Fibroblast of skin of right biceps (primary cell): ENCODE measurements around the gene SPTBN2.

ENCODE experiments used
- DNase-seq: peaks from one replicate; pipeline ENCODE4 v3.0.0-alpha.2; 2013

The SPTBN2 gene

DNA sequence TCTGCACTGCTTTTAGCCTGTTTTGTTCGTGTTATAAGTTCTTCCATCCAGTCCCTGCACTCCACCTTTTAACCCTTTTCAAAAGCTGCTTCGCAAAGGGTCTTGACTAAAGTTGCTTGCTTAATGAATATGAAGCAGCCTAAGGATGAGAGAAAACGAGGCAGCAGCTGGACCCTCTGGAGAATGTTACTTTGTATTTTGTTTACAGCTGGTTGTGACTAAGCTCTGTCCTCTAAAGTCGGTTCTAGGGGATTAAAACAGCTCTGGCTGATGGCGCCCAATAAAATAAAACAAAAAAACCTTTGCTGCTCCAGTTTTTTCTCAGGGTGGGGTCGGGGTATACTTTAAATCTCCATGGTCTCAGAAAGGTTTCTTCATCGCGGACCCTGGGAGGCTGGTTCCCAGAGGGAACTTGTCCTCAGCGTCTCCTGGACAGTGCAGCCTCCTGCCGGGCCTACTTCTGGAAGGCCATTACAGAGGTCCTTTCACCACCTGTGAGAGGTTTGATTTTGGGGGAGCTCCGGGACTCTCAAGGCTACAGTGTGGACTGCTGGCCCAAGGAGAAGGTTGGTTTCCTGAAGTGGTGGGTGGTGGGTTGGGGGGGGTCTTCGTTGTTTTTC lies 91.3 kb downstream of the SPTBN2 start:
- DNase-seq = no peak

DNA sequence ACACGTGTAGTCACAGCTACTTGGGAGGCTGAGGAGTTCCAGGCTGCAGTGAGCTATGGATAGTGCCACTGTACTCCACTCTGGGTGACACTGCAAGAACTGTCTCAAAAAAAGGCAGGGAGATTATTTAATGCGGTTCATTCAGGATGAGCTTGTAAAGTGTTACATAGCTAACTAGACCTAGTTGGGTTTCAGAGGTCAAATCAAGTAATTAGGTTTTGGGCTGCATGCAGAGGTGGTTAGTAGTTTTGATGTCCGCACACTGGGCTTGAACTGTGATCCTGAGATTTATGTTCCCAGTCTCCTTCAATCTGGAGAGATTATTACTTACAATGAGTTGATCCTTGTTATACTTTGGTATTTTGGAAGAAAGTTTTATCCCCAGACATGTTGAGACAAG lies 92.6 kb downstream of the SPTBN2 start:
- DNase-seq = no peak
